ENCODE data around the gene DUSP22.

The DUSP22 gene

GRCh38 chr6:313087-313486, 20.8 kb downstream of the DUSP22 start:
- no peak overlapping the region for H3K4me3 ChIP-seq (ENCODE audit: low read depth, low read length)
- no peak for TF ChIP-seq CTCF (IDR thresholded peaks at IDR 0.05; ENCODE audit: insufficient read depth, low read depth, low read length, missing control alignments)
- DNase-seq (ENCODE audit: low read depth) = no peak

GRCh38 chr6:313917-314316, 21.6 kb downstream of the DUSP22 start:
- no peak overlapping the region for H3K4me3 ChIP-seq (ENCODE audit: low read depth, low read length)
- DNase-seq (ENCODE audit: low read depth) = no peak
- TF ChIP-seq CTCF (IDR thresholded peaks at IDR 0.05; ENCODE audit: insufficient read depth, low read depth, low read length, missing control alignments) = no peak

GRCh38 chr6:314377-314776, 22.1 kb downstream of the DUSP22 start:
- no peak overlapping the region for H3K4me3 ChIP-seq (ENCODE audit: low read depth, low read length)
- DNase-seq (ENCODE audit: low read depth) = no peak
- TF ChIP-seq CTCF (IDR thresholded peaks at IDR 0.05; ENCODE audit: insufficient read depth, low read depth, low read length, missing control alignments) = no peak

GRCh38 chr6:315226-315625, 22.9 kb downstream of the DUSP22 start:
- no peak for DNase-seq (ENCODE audit: low read depth)
- no peak for TF ChIP-seq CTCF (IDR thresholded peaks at IDR 0.05; ENCODE audit: insufficient read depth, low read depth, low read length, missing control alignments)
- H3K4me3 ChIP-seq (ENCODE audit: low read depth, low read length) = no peak overlapping the region

GRCh38 chr6:315921-316752, 23.9 kb downstream of the DUSP22 start:
- DNase-seq (ENCODE audit: low read depth) = peak; percentile 86
- no peak for TF ChIP-seq CTCF (IDR thresholded peaks at IDR 0.05; ENCODE audit: insufficient read depth, low read depth, low read length, missing control alignments)
- no peak overlapping the region for H3K4me3 ChIP-seq (ENCODE audit: low read depth, low read length)

GRCh38 chr6:316753-317038, 24.4 kb downstream of the DUSP22 start:
- TF ChIP-seq CTCF (IDR thresholded peaks at IDR 0.05; ENCODE audit: insufficient read depth, low read depth, low read length, missing control alignments) = no peak
- DNase-seq (ENCODE audit: low read depth) = no peak
- no peak overlapping the region; the same call in none of the 2 replicates for H3K4me3 ChIP-seq (ENCODE audit: low read depth, low read length)

GRCh38 chr6:317060-317447, 24.8 kb downstream of the DUSP22 start:
- peak; percentile 79 for DNase-seq (ENCODE audit: low read depth)
- H3K4me3 ChIP-seq (ENCODE audit: low read depth, low read length) = no peak overlapping the region; the same call in 1 of the 2 replicates
- TF ChIP-seq CTCF (IDR thresholded peaks at IDR 0.05; ENCODE audit: insufficient read depth, low read depth, low read length, missing control alignments) = no peak
